ENCODE data around the gene RBM15. TPM values are rescaled to one million over a fixed set of nuclear protein-coding genes. Genes with fewer than 3 reads are reported as not detected.
A peak's percentile ranks its signal among the peaks of the same experiment; 100 is the strongest.

Gene RBM15
- total RNA-seq, 1 donor, result 43.9 TPM

GRCh38 chr1:110384581-110385321 lies 45.6 kb downstream of the RBM15 start:
- DNase-seq (ENCODE audit: low read depth), result no peak
- no peak overlapping the region for H3K4me3 ChIP-seq (ENCODE audit: low read depth, low read length)
- TF ChIP-seq CTCF (IDR thresholded peaks at IDR 0.05; ENCODE audit: insufficient read depth, low read length), result no peak

GRCh38 chr1:110385369-110385768 lies 46.2 kb downstream of the RBM15 start:
- DNase-seq (ENCODE audit: low read depth), result no peak
- no peak for TF ChIP-seq CTCF (IDR thresholded peaks at IDR 0.05; ENCODE audit: insufficient read depth, low read length)
- no peak overlapping the region for H3K4me3 ChIP-seq (ENCODE audit: low read depth, low read length)

DNA sequence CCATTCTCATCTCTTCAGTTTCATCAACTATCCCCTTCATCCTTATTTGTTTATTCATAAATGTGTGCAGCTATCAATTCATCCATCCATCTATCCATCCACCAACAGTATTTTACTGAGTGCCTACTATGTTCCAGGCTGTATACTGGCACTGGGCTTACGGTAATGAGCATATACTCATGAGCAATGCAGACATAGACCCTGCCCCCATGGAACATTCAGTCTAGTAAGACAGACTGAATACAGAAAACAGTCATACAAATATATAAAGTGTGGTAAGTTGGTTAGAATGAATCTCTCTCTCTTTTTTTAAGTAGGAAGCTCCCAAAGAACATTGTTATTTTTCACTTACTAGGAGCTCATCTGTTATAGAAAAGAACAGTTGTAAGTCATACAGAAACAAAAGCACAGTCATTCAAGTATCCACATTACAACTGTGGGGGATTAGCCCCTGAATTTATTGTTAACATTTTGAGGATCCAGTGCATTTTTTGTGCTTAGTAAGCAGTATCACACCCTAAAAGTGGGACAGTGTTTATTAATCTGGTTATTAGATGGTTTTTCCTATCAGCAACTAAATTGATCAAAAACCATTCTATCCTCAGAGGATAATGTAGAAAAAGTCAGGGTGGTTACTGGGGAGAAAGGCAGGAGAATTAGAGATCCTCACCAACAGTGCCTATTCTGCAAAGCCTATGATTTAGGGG lies 48.0 kb downstream of the RBM15 start:
- no peak overlapping the region for H3K4me3 ChIP-seq (ENCODE audit: low read depth, low read length)
- no peak for TF ChIP-seq CTCF (IDR thresholded peaks at IDR 0.05; ENCODE audit: insufficient read depth, low read length)
- DNase-seq (ENCODE audit: low read depth), result no peak

DNA sequence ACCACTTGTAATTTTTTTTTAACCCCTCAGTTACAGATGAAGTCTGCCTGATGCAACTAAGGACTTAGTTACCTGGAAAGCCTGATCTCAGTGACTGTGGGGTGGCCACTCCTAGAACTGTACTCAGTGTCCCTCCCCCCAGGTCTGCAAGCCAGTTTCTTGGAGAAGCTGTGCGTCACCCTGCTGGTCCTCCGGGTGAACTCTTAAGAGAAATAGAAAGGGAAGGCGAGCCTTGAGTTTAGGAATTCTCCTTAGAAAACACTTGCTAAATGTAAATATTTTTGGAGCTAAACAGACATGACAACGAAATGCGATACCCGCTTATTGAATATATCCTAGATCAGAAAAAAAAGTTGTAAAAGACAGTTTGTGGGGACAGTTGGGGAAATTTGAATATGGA lies 50.9 kb downstream of the RBM15 start:
- no peak for TF ChIP-seq CTCF (IDR thresholded peaks at IDR 0.05; ENCODE audit: insufficient read depth, low read length)
- peak overlapping the region; percentile 64 for H3K4me3 ChIP-seq (ENCODE audit: low read depth, low read length)
- DNase-seq (ENCODE audit: low read depth), result peak; percentile 86

- H3K4me3 ChIP-seq (ENCODE audit: low read depth, low read length), result peak within 1 kb of the TSS; percentile 64
- TF ChIP-seq CTCF (IDR thresholded peaks at IDR 0.05; ENCODE audit: insufficient read depth, low read length), result no peak
- DNase-seq (ENCODE audit: low read depth), result peak; percentile 76
Measured at GRCh38 chr1:110390692-110391245, 51.6 kb downstream of the RBM15 start, which contains the start of gene SLC16A4. TSS of gene SLC16A4 (minus strand) at chr1:110391026. CDS start at chr1:110389323, 1,703 bp downstream.

- DNase-seq (ENCODE audit: low read depth), result no peak
- no peak for TF ChIP-seq CTCF (IDR thresholded peaks at IDR 0.05; ENCODE audit: insufficient read depth, low read length)
- no peak overlapping the region for H3K4me3 ChIP-seq (ENCODE audit: low read depth, low read length)
Measured at GRCh38 chr1:110393286-110393685, 54.1 kb downstream of the RBM15 start.

Measured in fibroblast of the aortic adventitia (primary cell).